DMS 273 (cell line): ENCODE results near the gene EPS8L2.
A peak's percentile ranks its signal among the peaks of the same experiment; 100 is the strongest.

Experiments
- DNase-seq: peaks from one replicate; lab custom pipeline; 2025; ENCODE audit not compliant: unreplicated experiment; lab: John Stamatoyannopoulos, UW

Gene EPS8L2

DNA sequence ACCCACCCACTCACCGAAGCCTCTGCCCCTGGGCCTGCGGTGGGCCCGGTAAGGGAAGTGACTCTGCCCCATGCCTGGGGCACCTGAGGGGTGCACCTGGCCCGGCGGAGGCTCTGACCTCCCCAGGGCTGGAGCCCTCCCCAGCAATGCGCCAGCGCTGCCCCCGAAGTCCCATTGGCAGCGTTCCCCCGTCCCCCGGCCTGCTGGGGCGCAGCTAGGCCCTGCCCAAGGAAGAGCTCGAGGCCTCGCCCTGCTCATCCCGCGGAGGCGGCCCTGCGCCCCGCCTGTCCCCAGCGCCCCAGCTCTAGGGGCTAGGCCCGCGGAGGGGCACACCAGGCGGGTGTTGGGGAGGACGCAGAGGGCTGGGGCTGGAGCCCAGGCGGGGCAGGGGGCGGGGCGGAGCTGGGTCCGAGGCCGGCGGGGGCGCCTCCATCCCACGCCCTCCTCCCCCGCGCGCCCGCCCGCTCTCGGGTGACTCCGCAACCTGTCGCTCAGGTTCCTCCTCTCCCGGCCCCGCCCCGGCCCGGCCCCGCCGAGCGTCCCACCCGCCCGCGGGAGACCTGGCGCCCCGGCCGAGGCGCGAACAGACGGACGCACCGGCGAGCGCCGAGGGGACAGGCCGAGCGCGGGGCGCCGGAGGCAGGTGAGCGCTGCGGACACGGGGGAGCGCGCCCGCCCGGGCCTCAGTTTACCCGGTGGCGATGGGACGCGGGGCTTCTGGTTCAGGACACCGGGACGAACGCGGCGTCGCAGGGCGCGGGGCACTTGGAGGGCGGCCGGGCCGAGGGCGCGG lies at the start of gene EPS8L2:
Gene EPS8L2, plus strand, starts transcription at position 586 of the 793 bp plus-strand sequence. CDS start 3,177 bp downstream, outside the sequence.
- no peak for DNase-seq

DNA sequence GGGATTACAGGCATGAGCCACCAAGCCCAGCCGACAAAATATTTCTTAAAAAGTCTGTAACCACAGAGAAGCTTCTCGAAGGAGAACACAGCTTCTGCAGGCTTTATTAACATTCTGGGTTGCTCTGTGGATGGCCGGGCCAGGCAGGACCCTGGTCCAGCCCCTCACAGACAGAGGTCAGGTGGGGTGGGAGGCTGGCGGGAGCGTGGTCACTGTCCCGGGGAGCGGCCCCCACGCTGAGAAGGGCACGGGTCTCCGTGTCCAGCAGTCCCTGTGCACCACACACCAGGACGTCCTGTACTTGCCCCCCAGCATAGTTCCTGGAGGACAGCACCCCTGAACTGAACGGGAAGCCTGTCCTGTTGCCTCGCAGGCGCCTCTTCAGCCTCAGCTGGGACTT lies 49.6 kb upstream of the EPS8L2 start:
- DNase-seq: no peak

DNA sequence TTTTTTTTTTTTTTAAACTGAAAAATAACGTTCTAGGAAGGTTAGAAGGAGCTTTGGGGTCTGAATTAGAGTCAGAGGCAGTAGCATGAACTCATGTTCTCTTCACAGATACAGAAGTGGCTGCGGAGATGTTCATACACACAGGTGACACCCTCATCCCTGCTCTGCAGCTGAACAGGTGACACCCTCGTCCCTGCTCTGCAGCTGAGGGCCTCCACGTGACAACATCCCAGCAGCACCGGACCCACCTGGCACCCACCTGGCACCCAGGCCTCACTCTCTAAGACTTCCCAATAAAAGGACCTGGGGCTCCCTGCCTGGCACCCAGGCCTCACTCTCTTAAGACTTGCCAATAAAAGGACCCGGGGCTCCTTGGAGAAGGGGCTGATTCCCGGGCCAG lies 49.2 kb upstream of the EPS8L2 start:
- no peak for DNase-seq

DNA sequence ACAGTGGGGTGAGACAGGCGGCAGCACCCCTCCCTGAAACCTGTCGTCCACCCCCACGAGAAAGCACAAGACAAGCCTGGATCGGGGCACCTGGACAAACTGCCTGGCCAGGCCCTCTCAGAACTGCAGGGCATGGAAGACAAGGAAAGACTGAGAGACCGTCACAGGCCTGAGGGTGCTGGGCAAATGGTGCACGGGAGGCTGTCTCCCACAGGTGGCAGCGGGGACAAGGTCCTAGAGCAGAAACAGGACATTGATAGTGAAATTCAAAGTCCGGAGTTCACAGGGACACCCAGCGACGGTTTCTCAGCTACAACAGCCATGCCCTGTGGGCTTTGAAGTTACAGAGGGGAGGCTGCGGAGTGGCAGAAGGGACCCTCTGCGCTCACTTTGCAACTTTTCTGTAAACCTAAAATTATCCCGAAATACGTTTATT lies 48.3 kb upstream of the EPS8L2 start:
- DNase-seq: no peak

DNA sequence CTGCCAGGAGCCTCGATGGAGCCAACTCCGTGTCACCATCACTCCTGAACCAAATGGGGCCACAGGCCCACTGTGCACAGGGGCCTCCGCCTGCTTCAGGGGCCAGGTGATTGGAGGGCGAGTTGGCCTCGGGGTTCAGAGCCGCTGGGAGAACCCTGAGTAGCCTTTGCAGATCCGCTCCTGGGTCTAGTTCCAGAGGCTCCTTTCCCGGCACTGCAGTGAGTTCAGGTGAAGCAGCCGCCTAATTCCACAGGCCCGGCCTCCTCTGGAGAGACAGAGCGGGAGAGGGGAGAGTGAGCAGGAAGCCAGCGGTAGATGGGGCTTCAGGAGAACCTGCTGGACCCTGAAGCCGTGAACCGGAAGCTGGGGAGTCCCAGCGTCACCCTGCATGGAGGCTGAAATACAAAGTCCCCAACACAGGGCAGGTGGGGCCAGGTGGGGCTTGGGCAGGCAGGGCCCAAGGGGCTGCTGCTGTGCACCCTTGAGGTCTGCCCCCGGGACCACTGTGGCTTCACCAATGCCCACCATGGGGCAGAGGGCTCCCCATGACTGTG lies 46.4 kb upstream of the EPS8L2 start:
- DNase-seq: no peak

DNA sequence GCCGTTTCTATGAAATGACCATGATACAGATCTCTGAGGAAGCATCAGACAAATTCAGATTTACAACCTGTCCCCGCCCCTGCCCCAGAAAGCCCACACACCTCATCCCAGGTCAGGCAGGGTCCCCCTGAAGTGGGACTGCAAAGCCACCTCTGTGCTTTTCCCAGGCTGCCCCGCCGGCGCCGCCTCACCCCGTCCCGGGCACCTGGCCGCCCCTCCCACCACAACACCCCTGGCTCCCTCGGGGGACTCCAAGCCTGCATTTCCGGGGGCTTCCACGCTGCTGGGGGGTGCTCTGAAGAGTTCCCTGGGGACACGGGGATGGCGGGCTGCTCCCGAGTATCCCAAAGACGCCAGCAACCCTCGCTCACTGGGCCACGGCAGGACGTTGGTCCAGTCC lies 45.8 kb upstream of the EPS8L2 start:
- no peak for DNase-seq

DNA sequence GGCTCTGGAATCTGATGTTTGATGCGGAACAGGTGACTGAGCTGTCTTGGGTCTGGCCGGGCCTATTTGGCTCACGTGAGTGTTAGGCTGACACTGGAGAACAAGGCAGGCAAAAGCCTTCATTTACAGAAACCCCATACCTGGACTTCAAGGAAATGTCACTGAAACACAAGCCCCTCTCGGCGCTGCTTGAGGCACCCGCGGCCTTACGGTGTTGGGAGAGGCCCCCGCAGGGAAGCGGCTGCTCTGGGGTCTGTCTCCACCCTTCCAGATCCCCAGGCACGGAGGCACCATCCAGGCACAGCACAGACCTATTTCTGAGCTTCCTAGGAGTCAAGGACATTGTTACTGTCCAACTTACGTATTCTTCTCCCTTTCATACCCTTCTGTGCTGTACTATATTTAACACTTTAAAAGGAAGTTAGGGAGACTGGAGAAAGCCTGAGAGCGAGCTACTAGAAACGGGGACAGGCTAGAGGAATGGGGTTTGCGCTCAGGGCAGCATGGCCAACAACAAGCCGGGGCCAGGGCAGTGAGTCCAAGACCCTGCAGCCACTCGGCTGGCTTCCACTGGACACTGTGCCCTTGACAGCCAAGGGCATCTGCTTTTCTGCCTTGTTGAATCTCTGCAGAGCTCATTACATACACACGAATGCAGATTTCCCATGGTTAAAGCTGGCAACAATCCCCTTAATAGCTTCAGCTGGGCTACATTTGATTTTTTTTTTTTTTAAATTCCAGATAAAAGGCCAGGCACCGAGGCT lies 45.2 kb upstream of the EPS8L2 start:
- DNase-seq: no peak

DNA sequence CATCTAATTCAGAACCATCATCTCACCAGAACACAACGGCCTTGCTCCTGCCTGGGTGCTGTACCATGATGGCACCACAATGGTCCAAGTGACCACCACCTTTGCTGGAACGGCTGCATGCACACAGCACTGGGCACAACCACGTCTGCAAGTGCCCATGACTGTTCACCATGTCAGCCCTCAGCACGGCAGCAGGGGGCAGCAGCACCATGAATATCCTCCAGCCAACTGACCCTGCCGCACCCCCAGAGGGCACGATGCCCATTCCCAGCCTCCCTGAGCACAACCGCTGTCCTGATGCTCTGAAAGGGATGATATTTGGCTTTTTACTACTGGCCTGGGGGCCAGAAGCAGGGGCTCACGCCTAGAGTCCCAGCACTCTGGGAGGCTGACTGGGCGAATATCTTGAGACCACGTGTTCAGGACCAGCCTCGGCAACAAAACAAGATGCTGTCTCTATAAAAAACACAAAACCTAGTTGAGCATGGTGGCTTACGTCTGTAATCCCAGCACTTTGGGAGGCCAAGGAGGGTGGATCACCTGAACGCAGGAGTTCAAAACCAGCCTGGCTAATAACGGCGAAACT lies 43.2 kb upstream of the EPS8L2 start:
- DNase-seq: peak; percentile 65

DNA sequence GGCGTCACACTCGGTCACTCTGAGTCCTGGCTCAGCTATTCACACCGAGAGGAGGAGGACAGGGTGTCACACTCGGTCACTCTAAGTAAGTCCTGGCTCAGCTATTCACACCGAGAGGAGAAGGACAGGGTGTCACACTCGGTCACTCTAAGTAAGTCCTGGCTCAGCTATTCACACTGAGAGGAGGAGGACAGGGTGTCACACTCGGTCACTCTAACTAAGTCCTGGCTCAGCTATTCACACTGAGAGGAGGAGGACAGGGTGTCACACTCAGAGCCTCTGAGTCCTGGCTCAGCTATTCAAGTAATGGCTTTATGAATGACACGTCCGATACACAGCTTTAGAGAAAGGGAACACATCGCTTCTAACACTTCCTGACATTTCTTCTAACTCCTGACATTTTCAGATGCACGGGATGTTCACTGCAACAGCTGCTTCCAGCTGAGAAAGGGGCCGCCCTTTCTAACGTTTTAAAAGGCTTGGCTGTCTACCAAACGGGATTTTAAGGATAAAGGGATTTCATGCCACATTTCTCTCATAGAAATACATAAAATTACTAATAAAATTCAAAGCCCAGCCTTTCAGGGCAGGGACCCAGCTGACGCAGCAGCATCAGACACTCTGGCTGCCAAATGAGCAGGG lies 40.8 kb upstream of the EPS8L2 start:
- no peak for DNase-seq

DNA sequence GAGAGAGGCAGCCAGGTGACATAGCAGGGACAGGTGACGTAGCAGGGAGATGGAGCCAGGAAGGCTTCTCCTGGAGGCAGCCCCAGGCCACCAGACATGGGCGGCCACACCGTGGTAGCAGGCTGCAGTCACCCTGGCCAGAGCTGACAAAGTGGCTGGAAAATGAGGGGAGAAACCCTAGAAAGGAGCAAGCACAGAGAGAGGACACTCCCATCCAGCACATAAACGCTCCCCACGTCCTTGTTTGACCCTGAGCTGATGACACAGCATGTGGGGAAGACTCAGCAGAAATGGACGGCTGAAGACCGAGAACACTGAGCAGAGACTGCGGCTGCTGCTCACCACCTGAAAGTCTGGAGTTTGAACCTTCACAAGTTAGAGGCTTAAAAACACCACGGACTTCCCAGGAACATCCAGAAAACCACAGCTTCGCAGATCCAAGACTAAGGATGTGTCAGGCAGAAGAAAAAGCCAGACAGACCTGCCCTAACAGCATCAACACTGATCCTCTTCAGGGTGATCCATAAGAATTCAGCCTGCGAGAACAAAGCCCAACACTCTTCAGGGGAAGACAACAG lies 40.2 kb upstream of the EPS8L2 start:
- DNase-seq: no peak

DNA sequence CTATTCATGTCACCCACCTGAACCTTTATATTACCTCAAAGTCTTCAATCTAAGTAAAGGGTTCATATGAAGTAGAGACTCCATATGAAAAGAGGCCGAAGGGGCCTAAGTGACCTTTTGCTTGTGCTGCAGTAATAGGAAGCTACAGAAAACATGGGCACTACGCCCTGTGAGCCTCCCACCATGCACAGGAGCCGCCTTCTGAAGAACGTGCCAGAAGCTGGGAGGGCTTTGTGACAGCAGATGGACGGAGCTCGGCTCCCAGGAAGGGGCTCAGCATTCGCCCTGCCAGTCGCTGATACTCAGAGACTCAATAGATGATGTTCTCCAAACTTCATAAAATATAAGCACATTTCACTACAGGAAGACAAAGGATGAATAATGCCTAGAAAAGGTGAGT lies 32.2 kb upstream of the EPS8L2 start:
- DNase-seq: no peak

DNA sequence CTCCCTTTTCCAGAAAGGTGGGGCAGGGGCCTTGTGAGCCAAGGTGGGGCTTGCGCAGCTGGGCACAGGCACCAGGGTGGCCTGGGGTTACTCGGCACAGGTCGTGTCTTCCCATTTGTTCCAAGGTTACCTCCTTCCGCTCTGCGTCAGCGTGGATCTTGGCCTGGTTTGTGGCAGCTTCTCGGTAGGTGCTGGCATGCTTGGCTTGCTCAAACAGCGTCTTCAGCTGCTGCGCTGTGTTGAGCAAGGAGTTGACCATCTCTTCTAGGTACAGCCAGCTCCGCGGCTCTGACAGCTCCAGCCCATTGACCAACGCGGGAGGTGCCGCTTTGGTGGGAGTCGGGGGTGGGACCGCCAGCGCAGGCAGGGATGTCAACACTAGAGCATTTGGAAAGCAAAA lies 31.6 kb upstream of the EPS8L2 start:
- DNase-seq: no peak

DNA sequence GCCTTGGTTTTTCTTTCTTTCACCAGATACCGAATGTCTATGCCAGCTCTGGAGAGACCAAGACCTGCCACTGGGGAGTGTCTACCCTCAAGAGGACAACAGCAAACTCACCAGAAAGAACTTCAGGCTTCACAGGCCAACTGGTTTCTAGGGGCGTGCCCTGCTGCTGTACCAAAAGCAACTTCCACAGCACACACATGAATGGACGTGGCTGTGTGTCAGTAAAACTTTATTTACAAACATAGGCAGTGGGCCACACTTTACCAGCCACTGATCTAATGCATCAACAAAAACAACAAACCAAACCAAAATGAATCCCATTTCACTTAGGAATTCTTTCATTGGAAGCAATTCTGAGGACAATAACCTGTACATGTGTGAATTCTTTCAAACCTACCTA lies 27.7 kb upstream of the EPS8L2 start:
- DNase-seq: no peak

DNA sequence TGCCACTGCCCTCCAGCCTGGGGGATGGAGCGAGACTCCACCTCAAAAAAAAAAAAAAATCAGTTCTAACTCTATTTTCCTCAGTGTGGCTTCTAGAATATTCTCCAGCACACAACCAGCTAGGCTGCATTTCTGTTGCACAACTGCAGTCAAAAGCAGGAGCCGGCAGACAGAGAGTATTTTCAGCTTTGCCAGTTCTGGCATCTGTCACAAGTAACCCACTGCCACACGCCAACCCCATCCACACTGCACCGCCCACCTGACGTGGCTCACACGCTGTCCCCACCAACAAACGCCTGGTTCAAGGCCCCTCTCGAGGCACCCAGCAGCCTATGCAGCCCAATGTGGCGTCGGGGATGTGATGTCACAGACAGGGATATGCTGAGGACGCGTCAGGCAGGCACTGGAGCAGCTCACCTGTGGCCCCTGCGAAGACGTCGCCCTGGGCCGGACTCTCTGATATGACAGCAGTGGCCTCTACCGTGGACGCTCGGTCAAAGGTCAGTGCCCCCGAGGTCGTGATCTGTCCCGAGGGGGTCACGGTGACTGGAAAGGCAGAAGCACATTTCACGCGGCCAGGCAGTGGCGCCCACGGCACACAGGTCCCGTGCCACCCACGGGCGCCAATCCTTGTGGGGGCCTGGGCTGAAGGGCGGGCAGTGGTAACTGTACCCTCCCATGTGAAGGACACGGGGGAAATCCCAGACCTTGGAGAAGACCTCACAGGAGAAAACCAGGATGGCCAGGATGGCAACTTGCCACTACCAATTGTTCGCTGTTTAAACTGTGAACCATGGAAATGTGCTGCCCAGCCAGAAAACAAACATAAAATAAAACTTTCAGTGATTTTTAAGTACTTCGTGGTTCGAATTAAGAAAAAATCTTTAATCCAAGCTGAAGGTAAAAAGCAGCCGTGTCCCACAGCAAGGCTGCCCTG lies 26.5 kb upstream of the EPS8L2 start:
- DNase-seq: no peak

DNA sequence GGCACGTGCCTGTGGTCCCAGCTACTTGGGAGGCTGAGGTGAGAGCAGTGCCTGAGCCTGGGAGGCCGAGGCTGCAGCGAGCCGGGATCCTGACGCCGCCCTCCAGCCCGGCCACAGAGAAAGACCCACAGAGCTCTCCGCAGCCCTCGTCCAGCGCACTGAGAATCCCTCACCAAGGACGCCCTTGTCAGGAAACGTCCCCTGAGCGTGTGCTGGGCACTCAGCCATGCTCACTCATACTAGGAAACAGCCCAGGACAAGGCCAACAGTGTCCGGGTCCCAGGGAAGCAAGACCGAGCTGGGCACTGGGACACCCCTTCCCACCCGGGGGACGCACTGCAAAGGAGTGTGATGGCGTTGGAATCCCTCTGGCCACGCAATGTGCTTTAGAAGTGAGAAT lies 25.6 kb upstream of the EPS8L2 start:
- no peak for DNase-seq

DNA sequence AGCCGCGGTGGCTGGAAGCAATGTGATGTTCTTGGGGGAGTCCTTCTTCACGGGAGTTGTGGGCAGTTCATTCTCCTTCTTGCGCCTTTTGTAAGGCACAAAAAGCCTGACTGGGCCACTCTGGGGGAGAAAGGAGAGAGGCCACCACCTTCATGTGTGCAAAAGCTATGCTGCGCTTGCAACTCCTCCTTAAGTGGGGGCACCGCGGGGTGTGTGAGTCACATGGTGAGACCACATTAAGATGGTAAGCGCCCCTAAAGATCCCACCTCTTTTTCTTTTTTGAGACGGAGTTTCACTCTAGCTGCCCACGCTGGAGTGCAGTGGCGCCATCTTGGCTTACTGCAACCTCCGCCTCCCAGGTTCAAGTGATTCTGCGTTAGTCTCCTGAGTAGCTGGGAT lies 25.1 kb upstream of the EPS8L2 start:
- no peak for DNase-seq

DNA sequence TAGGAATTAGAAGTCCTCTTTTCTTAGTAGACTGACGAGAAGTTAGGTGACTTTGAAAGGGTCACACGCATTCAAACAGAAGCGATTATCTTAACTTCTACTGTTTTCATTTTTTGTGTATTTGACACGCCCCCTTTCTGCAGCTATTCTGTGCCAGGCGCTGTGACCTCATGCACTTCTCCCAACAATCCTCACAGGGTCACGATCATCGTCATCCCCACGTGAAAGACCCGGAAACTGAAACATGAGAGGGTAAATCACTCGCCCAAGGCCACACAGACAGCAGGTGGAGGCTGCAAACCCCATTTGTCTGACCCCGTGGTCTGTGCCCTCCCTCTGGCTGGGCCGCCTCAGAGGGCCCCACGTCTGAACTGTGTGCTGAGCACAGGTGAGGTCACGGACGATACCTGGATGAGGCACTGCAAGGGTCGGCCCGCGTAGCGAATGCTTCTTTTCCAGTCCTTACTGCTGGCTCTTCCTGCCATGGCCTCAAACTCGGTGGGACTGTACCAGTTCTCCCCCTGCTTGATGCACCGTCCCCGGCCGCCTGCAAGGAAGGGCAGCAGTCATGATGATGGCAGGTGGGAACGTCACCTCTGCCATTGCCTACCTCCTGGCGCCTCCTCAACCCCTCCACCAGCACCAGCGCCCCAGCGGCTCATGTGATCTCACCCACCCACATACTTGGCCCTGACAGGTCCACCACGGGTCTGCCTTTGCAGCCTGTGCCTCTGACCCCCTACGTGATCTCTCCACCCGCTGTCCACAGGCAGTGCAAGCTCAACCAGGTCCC lies 19.4 kb upstream of the EPS8L2 start:
- DNase-seq: no peak

DNA sequence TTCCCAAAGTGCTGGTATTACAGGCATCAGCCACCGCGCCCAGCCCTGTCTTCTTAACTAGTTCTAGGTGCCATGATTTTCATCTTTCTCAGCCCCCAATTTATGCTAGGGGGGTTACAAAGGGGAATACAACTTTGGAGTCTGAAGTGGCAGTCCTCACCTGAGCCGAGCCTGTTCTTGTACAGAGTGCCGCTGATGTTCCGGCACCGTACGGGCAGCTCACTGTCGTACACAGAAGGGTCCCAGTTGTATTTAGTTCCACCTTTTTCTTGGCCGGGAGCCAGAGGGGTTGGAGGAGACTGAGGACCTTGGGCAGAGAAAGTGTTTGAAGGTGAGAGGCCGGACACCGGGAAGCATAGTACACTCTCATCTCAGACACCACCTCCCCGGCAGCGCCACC lies 18.3 kb upstream of the EPS8L2 start:
- no peak for DNase-seq

DNA sequence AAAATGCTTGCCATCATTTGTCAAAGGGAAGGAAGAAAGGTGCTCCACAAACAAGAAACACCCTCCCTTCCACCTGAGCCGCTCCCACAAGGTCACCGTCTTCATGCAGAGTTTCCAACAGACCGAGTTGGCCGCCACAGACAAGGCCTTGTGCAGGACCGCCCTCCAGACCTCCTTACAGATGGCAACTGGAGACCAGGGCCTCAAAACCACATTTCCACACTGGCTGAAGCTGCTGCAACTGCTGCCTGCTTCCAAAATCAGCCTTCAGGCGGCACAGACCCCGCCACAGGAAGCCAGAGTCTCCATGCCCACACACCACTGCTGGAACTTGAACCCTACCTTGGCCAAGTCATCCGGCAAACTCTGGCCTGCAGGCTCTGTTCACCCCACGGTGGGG lies 17.4 kb upstream of the EPS8L2 start:
- no peak for DNase-seq
